B cell (primary cell): ENCODE data around the gene LPO. TPM values are rescaled to one million over a fixed set of nuclear protein-coding genes. Genes with fewer than 3 reads are reported as not detected.
A peak's percentile ranks its signal among the peaks of the same experiment; 100 is the strongest.

Experiments
- ATAC-seq: fragments of 200-7000 bp; cut with Tn5 transposase; one replicate; pipeline ENCODE4 v1.10.0; 2021; ENCODE audit warnings: low read depth, mild to moderate bottlenecking, moderate number of reproducible peaks, moderate library complexity
- CTCF ChIA-PET: fragments of 350-600 bp; sonication (Branson Sonifier 250); formaldehyde crosslinking; loops from one replicate; lab custom pipeline; 2021; ENCODE audit warnings: antibody characterized with exemption, inconsistent platforms; lab: Charles Lee
- POLR2A ChIA-PET: fragments of 350-600 bp; sonication (Branson Sonifier 250); formaldehyde crosslinking; loops from one replicate; lab custom pipeline; 2021; ENCODE audit warnings: antibody characterized with exemption; lab: Charles Lee
- DNase-seq: peaks from one replicate; pipeline ENCODE4 v3.0.0; 2013
- H2AFZ ChIP-seq: 2 replicates; pipeline ENCODE4 v1.6.1; 2012; ENCODE audit warnings: mild to moderate bottlenecking, low read depth, low read length; ENCODE audit not compliant: insufficient read depth, poor library complexity, severe bottlenecking
- H3K27ac ChIP-seq, 2 donors: 1 replicate in 1 of 2; 2 replicates in 1 of 2; pipeline ENCODE4 v1.5.1; 2012 to 2013; ENCODE audit warnings: low read length in 2 of 2, mild to moderate bottlenecking in 2 of 2, moderate library complexity in 1 of 2
- H3K27me3 ChIP-seq, 4 experiments: fragments of 200-600 bp in 1 of 4; sonication (generic) in 1 of 4; replicated peaks in 1 of 4; 1 replicate in 2 of 4; 2 replicates in 2 of 4; pipeline versions ENCODE4 v1.6.1 to v1.7.0; 2013 to 2016; ENCODE audit warnings: low read length in 3 of 4, mild to moderate bottlenecking in 2 of 4, mixed read lengths in 1 of 4, moderate library complexity in 1 of 4; ENCODE audit not compliant: insufficient read depth in 4 of 4, control insufficient read depth in 3 of 4; ENCODE audit errors: control extremely low read depth in 1 of 4
- H3K36me3 ChIP-seq, 2 experiments: replicated peaks in 1 of 2; 1 replicate in 1 of 2; 2 replicates in 1 of 2; pipeline versions ENCODE4 v1.6.1 to v1.7.1; 2013; ENCODE audit warnings: low read length in 1 of 2; ENCODE audit not compliant: insufficient read depth in 2 of 2, control insufficient read depth in 1 of 2; ENCODE audit errors: control extremely low read depth in 1 of 2, extremely low read depth in 1 of 2
- H3K4me1 ChIP-seq, 2 donors: fragments of 200-600 bp in 1 of 2; sonication (generic) in 1 of 2; 1 replicate in 1 of 2; 2 replicates in 1 of 2; pipeline versions ENCODE4 v1.5.1 to v1.6.1; 2013 to 2017; ENCODE audit warnings: low read length in 2 of 2; ENCODE audit not compliant: control insufficient read depth in 2 of 2, insufficient read depth in 2 of 2
- H3K4me2 ChIP-seq: replicated peaks from 2 replicates; pipeline ENCODE3; 2012; ENCODE audit warnings: mild to moderate bottlenecking, low read depth, low read length; ENCODE audit not compliant: poor library complexity, severe bottlenecking
- H3K4me3 ChIP-seq, 5 experiments: fragments of 200-600 bp in 1 of 5; sonication (generic) in 1 of 5; 1 replicate in 3 of 5; 2 replicates in 2 of 5; pipeline versions ENCODE4 v1.5.1 to v1.7.0; 2011 to 2016; ENCODE audit warnings: low read length in 4 of 5, mild to moderate bottlenecking in 4 of 5, low read depth in 2 of 5, control low read depth in 1 of 5, moderate library complexity in 1 of 5; ENCODE audit not compliant: insufficient read depth in 1 of 5; ENCODE audit errors: control extremely low read depth in 1 of 5, extremely low read depth in 1 of 5
- H3K79me2 ChIP-seq: fragments of 200-600 bp; sonication (generic); one replicate; pipeline ENCODE4 v1.6.0; 2016; ENCODE audit warnings: low read length; ENCODE audit not compliant: control insufficient read depth, insufficient read depth
- H3K9ac ChIP-seq: fragments of 200-600 bp; sonication (generic); 2 replicates; pipeline ENCODE4 v1.6.1; 2017; ENCODE audit warnings: mild to moderate bottlenecking, low read length, moderate library complexity
- H3K9me3 ChIP-seq, 3 donors: one replicate each; pipeline versions ENCODE4 v1.6.1 to v1.7.1; 2013; ENCODE audit warnings: low read length in 2 of 3; ENCODE audit not compliant: control insufficient read depth in 2 of 3, insufficient read depth in 1 of 3; ENCODE audit errors: control extremely low read depth in 1 of 3
- H4K20me1 ChIP-seq: 2 replicates; pipeline ENCODE4 v1.6.0; 2012; ENCODE audit warnings: mild to moderate bottlenecking, low read length; ENCODE audit not compliant: insufficient read depth, control insufficient read depth, poor library complexity, severe bottlenecking
- H3K27ac Mint-ChIP-seq: one replicate; pipeline ENCODE4 v1.8.0; 2021; ENCODE audit warnings: mixed read lengths
- H3K27me3 Mint-ChIP-seq: one replicate; pipeline ENCODE4 v1.8.0; 2021; ENCODE audit warnings: mixed read lengths
- H3K4me1 Mint-ChIP-seq: one replicate; pipeline ENCODE4 v1.8.0; 2021; ENCODE audit warnings: mixed read lengths
- H3K4me3 Mint-ChIP-seq: one replicate; pipeline ENCODE4 v1.8.0; 2021; ENCODE audit warnings: mixed read lengths
- H3K9me3 Mint-ChIP-seq: one replicate; pipeline ENCODE4 v1.8.0; 2022; ENCODE audit warnings: mixed read lengths; ENCODE audit not compliant: insufficient read depth
- EZH2 ChIP-seq: IDR thresholded peaks from 2 replicates; pipeline ENCODE4 v1.6.1; 2012; ENCODE audit warnings: borderline replicate concordance, low read depth, mild to moderate bottlenecking, moderate library complexity, low read length; ENCODE audit not compliant: insufficient read depth, poor library complexity, severe bottlenecking
- WGBS: methylation state at CpG from one replicate; pipeline ENCODE4 v1.1.5; 2013; ENCODE audit warnings: missing lambda C conversion rate; ENCODE audit not compliant: insufficient coverage; 5-methylcytosine and 5-hydroxymethylcytosine counted together
- intact Hi-C: fragments of 100-400 bp; cut with micrococcal nuclease; formaldehyde crosslinking; loops from one replicate; pipeline ENCODE4 v1.10.0; 2022
- polyA plus RNA-seq: library from polyadenylated mRNA; depleted of rRNA; stranded (reverse); fragments of >200 nt; gene quantifications from 2 replicates; pipeline ENCODE4 v1.2.3, GENCODE V29; 2012
- total RNA-seq, 2 donors: library from RNA; stranded (reverse); fragments of 120-200 nt in 1 of 2; gene quantifications; 1 replicate in 1 of 2; 2 replicates in 1 of 2; pipeline versions ENCODE4 v1.2.3 to v1.2.4, GENCODE V29; 2013 to 2022
- TF ChIP-seq, protein P1 (sequence below): fragments of 200-600 bp; IDR thresholded peaks from one replicate; pipeline ENCODE4 v1.8.0; 2022; ENCODE audit warnings: antibody characterized with exemption, mild to moderate bottlenecking

Gene LPO
- total and polyA plus RNA-seq, 2 donors (not counting 1 experiment from before 2014, with no cell fraction given), result not detected

DNA sequence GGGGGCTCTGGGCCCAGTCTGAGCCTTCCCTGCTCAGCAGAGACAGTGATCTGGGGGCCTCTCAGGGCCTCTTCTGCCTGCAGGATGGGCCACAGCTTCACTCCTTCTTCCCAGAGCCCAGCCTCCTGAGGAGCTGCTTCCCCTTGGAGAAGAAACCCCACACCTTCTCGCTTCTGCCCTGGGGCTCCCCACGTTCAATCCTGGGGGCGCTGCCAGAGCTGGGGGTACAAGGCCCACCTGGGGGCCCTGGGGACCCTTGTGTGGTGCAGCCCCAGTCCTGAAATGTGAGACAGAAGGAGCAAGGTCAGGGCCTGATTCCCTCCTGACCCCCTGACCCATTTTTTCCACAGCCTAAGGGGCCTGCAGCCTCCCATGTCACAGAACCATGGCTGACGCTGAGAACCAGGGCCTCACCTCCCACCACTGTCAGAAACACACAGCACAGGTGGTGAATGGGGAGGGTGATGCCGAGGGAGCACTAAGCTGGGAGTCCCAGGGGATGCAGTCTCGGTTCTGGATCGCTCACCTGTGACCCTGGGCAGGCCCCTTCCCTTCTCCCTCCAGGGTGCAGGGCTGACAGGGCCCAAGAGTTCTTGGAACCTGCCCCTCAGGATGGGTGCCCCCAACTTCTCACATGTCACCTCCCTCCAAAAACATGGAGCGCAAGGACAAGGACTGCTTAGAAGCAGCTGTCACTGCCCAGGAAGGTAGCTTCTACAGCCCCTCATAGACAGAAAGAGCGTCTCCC, 64.0 kb downstream of the LPO start:
- no peak overlapping the region for H3K9ac ChIP-seq
- H3K79me2 ChIP-seq, result no peaks in the 10 kb centered on the region
- H3K9me3 ChIP-seq, result no peaks in the 10 kb centered on the region
- H3K36me3 ChIP-seq, result no peaks in the 10 kb centered on the region
- POLR2A ChIA-PET, result interaction anchor here (0.5 kb wide), 1 partner anchor 38 kb away, joined by 3 read pairs; no protein-coding TSS in a partner anchor
- H3K27ac Mint-ChIP-seq, result no peak overlapping the region
- H3K27me3 ChIP-seq, result no peaks in the 10 kb centered on the region
- H3K4me3 ChIP-seq, result no peak overlapping the region
- peaks cover 7% of the 10 kb centered on the region for H3K27me3 Mint-ChIP-seq
- CTCF ChIA-PET, result interaction anchor here (3.3 to 4.8 kb wide), 2 partner anchors 13 to 43 kb away, joined by 19 to 59 read pairs; no protein-coding TSS in a partner anchor
- TF ChIP-seq, protein P1, sequence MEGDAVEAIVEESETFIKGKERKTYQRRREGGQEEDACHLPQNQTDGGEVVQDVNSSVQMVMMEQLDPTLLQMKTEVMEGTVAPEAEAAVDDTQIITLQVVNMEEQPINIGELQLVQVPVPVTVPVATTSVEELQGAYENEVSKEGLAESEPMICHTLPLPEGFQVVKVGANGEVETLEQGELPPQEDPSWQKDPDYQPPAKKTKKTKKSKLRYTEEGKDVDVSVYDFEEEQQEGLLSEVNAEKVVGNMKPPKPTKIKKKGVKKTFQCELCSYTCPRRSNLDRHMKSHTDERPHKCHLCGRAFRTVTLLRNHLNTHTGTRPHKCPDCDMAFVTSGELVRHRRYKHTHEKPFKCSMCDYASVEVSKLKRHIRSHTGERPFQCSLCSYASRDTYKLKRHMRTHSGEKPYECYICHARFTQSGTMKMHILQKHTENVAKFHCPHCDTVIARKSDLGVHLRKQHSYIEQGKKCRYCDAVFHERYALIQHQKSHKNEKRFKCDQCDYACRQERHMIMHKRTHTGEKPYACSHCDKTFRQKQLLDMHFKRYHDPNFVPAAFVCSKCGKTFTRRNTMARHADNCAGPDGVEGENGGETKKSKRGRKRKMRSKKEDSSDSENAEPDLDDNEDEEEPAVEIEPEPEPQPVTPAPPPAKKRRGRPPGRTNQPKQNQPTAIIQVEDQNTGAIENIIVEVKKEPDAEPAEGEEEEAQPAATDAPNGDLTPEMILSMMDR, result no peak
- TF ChIP-seq EZH2, result no peak
- 74% methylated on average over 6 of the region's 9 CpGs for WGBS
- intact Hi-C loops, result no loop called here
- H2AFZ ChIP-seq, result no peak overlapping the region
- no peak overlapping the region for H3K4me3 Mint-ChIP-seq
- ATAC-seq, result no peak
- H3K4me1 Mint-ChIP-seq, result peaks cover 11% of the 10 kb centered on the region
- H3K9me3 Mint-ChIP-seq, result no peaks in the 10 kb centered on the region
- no peak overlapping the region for H3K4me2 ChIP-seq
- DNase-seq, result peak; percentile 7
- H3K27ac ChIP-seq, result no peak overlapping the region
- peaks cover 3 to 14% of the 10 kb centered on the region in 2 donors for H3K4me1 ChIP-seq
- no peaks in the 10 kb centered on the region for H4K20me1 ChIP-seq
